HG02981 (cell line): ENCODE measurements around the gene ANAPC10.

ENCODE experiments used
- ATAC-seq: cut with Tn5 transposase; IDR thresholded peaks from one replicate; pipeline ENCODE4 v1.9.1; 2021; ENCODE audit warnings: mild to moderate bottlenecking, moderate library complexity; ENCODE audit not compliant: unreplicated experiment

Gene ANAPC10

GRCh38 chr4:145075742-145076468, 22.1 kb downstream of the ANAPC10 start:
- no peak for ATAC-seq

DNA sequence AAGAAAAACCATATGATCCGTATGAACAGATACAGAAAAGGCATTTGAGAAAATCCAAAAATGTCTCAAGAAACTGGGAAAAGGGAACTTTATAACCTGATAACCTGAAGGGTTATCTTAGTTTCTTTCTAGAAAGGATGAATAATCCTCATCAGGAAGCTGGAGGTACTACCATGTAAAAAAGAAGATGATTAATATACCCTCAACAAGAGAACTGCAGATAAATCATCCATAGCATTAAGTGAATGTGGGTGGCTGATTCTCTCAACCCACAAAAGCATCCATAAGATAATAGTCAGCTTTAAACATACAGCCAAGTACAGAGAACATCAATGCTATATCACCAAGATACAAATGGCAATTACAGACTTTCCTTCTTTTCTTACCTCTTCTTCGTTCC, 26.4 kb downstream of the ANAPC10 start:
- ATAC-seq = no peak

DNA sequence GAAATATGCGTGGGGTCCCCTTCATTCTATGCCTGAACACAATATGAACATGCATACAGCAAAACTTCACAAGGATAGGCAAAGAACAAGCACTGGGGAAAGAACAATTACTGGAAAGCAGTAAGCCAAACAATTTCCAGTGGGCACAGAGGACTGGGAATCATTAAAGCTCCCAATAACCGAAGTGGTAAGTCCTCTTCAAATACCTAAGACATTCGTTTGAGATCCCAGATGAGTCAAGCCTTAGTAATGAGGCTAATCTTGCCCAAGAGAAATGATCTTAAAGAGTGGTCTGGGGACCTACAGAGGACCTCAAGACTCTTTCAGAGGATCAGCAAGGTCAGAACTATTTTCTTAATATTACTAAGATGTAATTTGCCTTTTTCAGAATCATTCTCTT, 28.6 kb downstream of the ANAPC10 start:
- no peak for ATAC-seq

DNA sequence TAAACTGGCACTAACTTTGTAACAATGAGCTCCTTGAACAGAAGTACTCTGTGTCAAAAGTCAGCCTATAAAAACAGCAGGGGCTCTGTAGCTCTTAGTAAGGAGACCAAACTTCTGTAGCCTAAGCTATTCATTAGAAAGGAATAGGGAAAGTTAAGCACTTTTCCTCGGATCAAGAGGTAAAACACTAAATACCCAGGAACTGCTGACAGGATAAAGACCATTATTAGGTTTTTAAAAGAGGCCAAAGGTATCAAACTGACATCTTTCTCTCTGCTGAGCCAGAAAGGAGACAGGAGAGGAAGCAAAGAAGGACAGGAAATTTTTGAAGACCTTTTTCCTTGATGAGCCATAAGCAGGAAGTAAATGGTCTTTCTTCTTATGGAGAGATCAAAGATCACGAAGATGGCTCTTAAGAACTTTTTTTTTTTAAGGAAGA, 31.9 kb downstream of the ANAPC10 start:
- no peak for ATAC-seq

GRCh38 chr4:145061318-145061920, 36.6 kb downstream of the ANAPC10 start:
- ATAC-seq = peak; percentile 72

- ATAC-seq = no peak
These were observed 39.7 kb downstream of the ANAPC10 start for GRCh38 chr4:145058256-145058655.

DNA sequence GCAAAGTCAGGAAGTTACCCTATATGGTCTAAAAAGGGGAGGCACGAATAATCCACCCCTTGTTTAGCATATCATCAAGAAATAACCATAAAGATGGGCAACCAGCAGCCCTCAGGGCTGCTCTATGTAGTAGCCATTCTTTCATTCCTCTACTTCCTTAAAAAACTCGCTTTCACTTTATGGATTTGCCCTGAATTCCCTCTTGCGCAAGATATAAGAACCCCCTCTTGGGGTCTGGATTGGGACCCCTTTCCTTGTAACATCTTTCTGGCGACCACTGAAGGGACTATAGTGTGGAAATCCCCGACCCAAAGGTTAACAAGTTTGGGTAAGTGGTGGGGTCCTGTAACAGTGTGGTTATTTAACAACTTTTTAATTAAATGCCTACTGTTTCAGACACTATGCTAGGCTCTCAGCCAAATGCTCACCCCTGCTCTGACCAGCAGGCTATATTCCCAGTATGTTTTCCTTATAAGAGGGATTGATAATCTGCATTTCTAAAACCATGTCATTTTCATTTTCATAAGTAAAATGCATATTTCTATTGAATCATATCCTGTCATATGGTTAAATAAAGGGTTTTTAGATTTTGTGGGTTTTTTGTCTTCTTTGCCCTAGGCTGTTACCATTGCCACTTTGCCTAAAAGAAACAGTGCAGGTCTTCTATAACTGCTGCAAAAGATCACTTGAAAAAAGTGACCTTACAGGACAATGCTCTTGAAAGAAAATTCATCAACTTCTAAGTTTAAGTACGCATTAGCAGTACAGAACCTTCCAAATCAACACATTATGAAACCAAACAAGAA, 41.5 kb downstream of the ANAPC10 start:
- ATAC-seq = no peak

GRCh38 chr4:145055533-145056257, 42.3 kb downstream of the ANAPC10 start:
- ATAC-seq = no peak

DNA sequence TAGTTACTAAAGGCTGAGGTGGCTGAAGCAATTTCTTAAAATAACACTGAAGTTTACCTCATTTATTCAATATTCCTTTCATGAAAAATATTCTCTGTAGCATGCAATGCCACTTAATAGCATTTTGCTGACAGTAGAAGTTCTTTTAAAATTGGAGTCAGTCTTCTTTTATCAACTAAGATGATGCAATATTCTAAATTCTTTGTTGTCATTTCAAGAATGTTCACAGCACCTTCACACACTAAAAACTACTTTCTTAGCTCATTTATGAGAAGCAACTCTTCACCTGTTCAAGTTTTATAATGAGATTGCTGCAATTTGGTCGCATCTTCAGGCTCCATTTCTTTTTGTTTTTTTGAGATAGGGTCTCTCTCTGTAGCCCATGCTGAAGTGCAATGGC, 48.8 kb downstream of the ANAPC10 start:
- ATAC-seq = no peak

DNA sequence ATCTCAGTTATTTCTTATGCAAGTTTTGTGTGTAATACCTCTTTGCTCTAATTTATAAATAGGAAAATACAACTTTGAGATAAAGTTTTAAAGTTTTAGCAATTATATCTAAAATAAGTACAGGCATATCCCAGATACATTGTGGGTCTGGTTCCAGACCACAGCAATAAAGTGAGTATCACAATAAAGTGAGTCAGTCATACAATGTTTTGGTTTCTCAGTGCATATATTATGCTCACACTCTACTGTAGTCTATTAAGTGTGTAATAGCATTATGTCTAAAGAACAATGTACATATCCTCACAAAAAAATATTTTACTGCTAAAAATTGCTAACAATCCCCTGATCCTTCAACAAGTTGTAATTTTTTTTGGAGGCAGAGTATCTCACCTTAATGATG, 49.2 kb downstream of the ANAPC10 start:
- no peak for ATAC-seq

- ATAC-seq = peak; percentile 53
These were observed 50.8 kb downstream of the ANAPC10 start for GRCh38 chr4:145047151-145047550.

GRCh38 chr4:145045180-145045579, 52.8 kb downstream of the ANAPC10 start:
- peak; percentile 31 for ATAC-seq

GRCh38 chr4:145044341-145044740, 53.7 kb downstream of the ANAPC10 start:
- no peak for ATAC-seq

- no peak for ATAC-seq
These were observed 54.7 kb downstream of the ANAPC10 start for GRCh38 chr4:145043306-145043705.

DNA sequence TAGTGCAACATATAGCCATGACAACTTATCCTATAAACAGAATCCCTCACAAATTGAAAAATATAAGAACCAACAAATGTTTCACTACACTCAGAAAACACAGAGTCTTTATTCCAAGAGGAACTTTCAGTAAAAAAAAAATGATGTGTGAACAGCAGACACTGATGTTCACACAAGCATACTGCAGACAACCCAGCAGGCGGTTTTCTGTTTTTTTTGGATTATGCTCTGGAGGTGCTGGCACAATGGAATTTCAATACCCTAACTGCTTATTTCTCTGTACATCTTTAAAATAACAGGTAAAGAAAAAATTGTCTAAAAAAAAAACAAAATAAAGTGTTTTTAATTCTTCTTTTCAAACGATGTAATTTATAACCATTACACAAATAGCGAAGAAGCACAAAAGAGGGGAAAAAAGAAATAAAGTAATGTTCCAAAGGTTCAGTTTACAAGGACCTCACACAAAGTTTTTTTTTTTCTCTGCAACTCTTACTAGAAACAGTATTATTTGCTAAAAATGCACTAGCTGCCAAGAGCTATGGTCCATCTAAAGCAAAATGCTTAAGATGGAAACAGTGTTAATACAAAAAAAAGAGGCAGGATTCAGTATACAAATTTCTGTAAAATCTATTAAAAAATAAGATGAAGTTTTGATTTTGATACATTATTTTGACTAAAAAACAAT, 55.3 kb downstream of the ANAPC10 start:
- no peak for ATAC-seq

DNA sequence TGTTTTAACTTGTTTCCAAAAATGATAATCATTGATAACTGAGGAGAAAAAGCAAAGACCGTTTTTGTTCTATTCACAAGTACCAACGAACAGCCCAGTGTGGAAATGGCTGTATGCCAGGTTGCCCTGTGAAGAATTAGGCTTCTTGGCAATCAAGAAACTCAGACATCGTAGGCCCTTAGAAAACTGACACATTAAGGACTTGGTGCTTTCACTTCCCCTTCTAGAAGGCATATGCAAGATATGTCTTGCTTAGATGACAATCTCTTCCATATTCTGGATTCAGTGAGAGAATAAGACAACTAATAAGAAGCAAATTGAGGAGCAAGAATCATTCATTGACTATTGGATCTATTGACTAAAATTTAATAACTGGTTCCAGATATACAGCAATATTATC, 56.6 kb downstream of the ANAPC10 start:
- ATAC-seq = peak; percentile 94

DNA sequence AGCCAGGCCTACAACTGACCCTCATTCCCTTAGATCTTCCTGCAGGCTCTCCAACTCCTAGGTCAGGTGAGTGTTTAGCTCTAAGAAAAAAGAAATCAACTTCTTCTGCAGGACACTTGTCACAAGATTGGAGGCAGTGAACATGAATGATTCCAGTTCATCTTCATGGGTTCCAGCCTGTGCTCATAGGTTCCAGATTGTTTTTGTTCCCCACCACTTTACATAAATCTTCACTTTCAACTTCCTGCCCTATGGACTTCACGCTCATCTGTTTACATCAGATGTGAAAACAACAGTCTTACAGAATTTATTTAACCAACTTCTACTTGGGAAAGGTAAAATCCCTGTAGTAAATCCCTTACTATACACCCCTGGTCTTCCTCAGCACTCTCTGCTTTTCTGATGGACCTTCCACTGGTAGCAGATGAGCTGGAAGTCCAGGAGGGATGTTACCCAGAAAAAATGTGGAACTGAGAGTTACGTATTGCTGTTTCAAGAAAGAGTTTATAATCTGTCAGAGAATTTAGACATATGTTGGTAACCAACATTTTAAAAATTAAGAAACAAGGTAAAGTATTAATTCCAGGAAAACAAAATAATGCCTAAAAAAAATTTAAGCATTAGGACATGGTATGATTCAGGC, 62.4 kb downstream of the ANAPC10 start:
- ATAC-seq = no peak

DNA sequence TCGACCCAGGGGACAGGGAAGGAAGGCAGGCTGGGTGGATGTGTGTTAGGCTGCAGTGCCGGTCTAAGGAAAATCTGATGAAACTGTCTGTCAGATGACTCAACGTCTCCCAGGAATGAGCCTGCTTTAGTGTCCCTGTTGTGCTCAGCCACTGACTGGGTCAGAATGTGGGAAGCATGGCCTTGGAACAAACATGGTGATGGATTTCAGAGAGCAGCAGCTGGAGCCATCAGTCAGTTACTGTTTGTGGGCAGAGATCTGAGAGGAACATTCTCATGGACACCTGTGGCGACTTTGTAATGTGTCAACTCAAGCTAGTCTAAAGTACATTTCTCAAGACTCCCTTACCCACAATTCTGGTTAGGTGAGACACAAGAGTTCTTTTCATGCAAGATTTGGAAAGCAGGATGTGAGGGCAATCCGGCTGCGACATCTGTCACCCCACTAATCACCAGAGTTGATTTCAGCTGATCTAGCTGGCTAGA, 63.2 kb downstream of the ANAPC10 start:
- ATAC-seq = no peak

- no peak for ATAC-seq
These were observed 78.7 kb downstream of the ANAPC10 start for GRCh38 chr4:145019346-145019745.

GRCh38 chr4:145014365-145014764, 83.6 kb downstream of the ANAPC10 start:
- ATAC-seq = no peak
